GM23248 (cell line): Measurements from ENCODE around the gene RYR3.

ENCODE experiments used
- EZH2 ChIP-seq: fragments of 200-600 bp; sonication (generic); IDR thresholded peaks from 2 replicates; pipeline ENCODE4 v1.6.1; 2018; ENCODE audit warnings: antibody characterized with exemption, mild to moderate bottlenecking; ENCODE audit not compliant: insufficient read depth, poor library complexity, severe bottlenecking
- EZH2phosphoT487 ChIP-seq: fragments of 200-600 bp; sonication (generic); IDR thresholded peaks from 2 replicates; pipeline ENCODE4 v1.6.1; 2018; ENCODE audit warnings: antibody characterized with exemption, moderate library complexity, mild to moderate bottlenecking, low read depth; ENCODE audit not compliant: insufficient read depth

- TF ChIP-seq EZH2 (no peak), EZH2phosphoT487 (no peak)
Measured at GRCh38 chr15:33396475-33396874, 85.7 kb downstream of the RYR3 start.
